ENCODE measurements around the gene HOXB5.

DNA sequence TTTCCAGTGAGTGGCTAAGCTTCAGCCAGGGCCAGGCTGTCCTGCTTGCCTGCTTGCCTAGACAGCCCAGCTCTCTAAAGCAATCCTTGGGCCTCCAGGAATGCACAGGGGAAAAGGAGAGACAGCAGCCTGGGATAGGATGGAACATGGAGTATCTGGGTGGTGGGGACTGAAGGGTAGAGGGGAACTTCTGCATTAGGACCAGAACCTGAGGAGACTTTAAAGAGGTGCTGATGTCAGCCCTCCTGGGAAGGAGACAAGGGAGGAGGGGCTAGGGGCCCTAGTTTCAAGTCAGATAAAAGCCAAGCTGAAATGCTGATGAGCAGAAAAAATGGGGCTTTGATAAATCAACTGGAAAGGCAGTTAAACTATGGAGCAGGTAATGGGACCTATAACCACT, 15.5 kb upstream of the HOXB5 start:
- TF ChIP-seq, protein P1, sequence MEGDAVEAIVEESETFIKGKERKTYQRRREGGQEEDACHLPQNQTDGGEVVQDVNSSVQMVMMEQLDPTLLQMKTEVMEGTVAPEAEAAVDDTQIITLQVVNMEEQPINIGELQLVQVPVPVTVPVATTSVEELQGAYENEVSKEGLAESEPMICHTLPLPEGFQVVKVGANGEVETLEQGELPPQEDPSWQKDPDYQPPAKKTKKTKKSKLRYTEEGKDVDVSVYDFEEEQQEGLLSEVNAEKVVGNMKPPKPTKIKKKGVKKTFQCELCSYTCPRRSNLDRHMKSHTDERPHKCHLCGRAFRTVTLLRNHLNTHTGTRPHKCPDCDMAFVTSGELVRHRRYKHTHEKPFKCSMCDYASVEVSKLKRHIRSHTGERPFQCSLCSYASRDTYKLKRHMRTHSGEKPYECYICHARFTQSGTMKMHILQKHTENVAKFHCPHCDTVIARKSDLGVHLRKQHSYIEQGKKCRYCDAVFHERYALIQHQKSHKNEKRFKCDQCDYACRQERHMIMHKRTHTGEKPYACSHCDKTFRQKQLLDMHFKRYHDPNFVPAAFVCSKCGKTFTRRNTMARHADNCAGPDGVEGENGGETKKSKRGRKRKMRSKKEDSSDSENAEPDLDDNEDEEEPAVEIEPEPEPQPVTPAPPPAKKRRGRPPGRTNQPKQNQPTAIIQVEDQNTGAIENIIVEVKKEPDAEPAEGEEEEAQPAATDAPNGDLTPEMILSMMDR (IDR thresholded peaks at IDR 0.05; ENCODE audit: low read depth, low read length) = no peak
- no peak for TF ChIP-seq EZH2phosphoT487 (IDR thresholded peaks at IDR 0.05; ENCODE audit: low read depth)
